CD4-positive, alpha-beta T cell treated with Interleukin-1 beta for 1 hour (primary cell): ENCODE data around the gene NSUN3.
A peak's percentile ranks its signal among the peaks of the same experiment; 100 is the strongest.
"Not testable (repeated sequence)": the region's sequence is repeated elsewhere in the genome, so short reads cannot be mapped to it uniquely, and the experiment has no call there.

Experiments
- DNase-seq, 2 donors: peaks; one replicate each; pipeline ENCODE4 v3.0.0-alpha.2; 2020 to 2022

The NSUN3 gene

DNA sequence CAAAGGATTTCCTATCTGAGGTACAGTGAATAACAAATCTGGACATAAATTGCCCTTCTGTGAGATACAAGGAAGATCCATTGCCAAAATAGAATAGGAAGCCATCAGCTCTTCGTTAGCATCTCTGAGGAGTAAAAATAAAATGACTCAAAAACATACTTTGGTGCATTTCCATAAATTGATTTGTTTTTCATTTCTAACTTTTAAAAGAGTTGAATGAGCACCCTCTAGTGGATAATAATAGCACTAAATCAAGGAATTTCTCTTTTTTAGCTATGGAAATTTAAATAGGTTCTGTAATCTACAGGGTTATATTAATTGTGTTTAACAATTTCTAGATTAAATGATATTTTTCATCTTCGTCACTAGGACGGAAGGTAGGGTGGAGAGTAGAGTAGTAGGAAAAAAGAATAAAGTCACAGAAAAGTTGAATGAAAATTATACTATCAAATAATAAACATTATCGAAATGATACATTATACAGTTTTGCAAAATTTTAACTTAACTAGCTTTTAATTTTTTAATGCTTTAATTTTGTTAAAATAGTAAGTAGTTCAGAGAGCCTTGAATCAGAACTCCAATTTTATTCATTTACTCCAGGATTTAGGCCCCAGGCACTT, 6.4 kb downstream of the NSUN3 start:
- DNase-seq: peak in 1 of 2 donors; percentile 37

DNA sequence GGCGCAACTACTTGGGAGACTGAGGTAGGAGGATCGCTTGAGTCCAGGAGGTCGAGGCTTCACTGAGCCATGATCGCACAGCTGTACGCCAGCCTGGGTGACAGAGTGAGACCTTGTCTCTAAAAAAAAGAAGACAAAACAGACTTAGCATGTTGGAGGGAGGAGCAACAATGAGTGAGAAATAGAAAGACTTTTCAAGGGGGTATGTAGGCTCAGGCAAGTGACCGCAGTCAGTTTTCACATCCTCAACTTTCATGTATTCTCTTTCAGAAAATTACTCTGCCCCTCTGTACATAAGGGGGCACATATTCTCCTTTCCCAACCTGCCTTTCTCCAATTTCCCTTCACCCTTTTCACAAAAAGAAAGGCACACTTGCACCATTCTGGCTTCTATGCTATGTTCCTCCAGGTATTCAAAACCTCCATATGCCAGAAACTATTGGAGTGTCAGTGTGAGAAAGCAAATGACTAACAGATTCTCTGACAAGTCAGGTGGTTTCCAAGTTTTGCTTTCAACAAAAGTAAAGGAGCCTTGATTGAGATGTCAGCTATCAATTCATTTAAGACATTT, 7.6 kb downstream of the NSUN3 start:
- DNase-seq: no peak

DNA sequence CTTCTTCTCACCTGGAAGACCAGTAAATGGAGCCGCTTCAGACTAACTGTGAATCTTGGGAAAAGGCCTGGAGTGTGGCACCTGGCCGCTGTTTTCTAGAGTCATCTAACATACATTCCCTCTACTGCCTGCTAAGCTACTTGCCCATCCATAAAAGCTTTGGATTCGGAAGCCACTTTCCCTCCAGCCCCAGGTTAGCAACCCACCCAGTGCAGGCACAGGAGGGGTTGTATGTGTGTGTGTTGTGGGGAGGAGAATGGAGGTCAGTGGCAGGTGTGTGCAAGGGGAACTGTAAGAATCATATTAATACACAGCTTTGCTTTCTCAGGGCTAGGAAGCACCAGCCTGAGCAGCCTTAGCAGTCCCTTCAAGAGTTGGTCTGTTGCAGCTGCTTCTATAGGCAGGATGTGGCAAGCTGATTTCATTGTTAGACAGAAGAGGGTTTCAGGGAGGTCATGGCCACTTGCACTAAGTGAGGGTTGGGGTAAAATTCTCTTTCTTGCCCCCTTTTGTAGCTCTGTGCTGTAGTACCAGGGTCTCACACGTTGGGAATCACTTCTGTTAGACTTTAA, 8.9 kb downstream of the NSUN3 start:
- DNase-seq: no peak

DNA sequence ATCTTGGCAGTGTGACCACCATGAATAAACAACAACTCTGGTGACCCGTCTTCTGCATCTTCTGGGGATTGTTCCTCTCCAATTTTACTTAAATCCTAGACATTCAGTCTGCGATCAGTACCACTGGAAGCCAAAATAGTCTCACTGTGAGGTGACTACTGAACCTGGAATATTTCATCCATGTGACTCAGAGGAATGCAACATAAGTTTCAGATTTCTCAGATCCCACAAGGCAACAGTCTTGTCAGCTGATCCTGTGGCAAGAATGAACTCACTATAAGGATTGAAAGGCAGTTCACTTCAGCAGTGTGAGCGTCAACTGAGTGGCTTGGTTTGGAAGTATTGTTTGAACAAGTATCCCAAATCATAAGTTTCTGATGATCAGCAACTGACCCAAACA, 13.2 kb downstream of the NSUN3 start:
- DNase-seq: no peak

DNA sequence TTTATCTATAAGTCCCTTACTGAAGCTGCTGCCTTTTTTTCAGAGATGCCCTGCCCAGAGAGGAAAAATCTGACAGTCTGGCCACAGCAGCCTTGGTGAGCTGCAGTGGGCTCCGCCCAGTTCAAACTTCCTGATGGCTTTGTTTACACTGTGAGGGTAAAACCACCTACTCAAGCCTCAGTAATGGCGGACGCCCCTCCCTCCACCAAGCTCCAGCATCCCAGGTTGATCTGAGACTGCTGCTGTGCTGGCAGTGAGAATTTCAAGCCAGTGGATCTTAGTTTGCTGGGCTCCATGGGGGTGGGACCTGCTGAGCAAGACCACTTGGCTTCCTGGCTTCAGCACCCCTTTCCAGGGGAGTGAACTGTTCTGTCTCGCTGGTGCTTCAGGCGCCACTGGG, 17.7 kb downstream of the NSUN3 start:
- peak in 1 of 2 donors; percentile 27 for DNase-seq

DNA sequence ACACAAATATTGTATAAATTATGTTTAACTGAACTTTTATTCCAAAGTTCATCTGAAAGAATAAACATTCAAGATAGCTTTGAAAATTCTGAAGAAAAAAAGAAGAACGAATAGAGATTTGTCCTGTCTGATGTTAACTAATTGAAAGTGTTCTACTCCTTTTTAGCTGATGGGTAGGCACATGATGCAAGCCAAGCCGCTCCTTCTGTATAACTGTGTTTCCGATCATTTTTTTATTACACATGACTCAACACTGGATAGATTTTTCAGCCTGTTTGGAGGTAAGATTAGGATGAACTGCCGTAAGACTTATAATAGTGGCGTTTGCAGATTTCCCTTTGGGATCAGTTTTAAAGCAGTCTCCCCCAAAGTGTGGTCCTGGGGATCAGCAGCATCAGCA, 19.0 kb downstream of the NSUN3 start:
- DNase-seq: no peak

DNA sequence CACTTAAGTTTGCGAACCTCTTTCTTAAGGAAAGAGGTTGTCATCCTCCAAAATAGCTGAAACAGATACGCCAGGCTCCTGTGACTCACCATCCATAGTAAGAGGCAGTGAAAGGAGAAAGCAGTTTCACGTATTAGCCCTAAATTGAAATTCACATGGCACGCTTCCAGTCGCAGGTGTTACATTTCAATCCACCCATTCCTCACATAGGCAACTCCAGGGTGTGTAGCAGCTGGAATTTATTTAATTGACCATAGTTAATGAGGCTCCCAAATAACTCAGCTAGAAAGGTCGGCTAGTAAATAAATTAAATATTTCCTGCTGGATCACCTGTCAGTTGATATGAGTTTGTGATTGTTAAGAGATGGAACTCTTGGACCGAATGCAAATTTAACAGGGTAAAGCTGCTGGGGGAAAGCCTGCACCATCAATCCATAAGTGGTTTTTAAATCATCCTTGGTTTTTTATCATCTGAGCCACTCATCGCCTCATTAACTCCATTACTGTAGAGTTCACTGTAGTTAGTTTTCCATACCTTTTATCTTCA, 19.6 kb downstream of the NSUN3 start:
- no peak for DNase-seq

DNA sequence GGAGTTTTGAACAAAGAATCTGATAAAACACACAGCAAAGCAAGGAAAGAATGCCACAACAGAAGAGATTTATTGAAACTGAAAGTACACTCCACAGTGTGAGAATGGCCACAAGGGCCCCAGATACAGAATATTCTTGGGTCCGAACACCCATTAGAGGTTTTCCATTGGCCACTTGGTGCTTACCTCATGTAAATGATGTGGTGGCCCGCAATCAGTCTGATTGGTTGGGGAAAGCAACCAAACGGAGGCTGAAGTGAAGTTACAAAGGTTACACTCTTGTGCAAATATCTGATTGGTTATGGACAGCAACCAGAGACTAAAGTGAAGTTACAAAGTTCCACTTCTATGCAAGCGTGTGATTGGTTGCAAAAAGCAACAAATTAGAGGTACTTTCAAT, 20.4 kb downstream of the NSUN3 start:
- DNase-seq: no peak

DNA sequence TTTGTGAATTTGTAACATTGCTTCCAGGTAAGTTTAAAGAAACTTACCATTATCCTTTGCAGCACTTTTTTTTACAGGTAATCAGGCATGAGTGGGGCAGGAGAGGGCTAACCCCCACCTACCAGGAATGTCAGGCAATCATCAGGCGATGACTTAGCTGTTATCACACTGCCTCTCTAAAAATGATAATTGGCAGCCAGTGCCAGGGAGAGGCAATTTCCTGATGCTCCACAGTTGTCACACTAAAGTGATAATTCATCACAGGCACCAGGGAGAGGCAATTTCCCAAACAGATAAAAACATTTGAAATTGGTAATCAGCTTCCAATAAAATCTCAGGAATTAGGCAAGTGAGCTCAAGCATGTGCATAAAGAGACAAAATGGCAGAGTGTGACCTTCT, 26.3 kb downstream of the NSUN3 start:
- DNase-seq: no peak

DNA sequence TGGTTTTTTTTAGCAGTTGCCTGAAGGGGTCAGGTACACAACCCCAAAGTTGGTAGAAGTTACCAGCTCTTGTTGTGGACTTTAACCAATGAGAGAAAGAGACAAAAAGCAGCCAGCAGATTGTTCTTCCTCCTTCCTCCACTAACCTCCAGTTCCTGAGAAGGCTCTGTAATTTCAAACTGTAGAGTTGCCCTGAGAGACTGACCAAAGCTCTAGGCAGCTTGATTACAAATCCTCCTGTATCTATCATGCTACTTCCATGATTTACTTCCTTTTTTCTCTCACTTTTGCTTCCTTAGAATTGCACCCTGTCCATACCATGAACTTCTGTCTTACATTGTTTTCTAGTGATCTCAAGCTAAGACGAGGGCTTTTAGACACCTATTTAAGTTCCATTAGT, 29.2 kb downstream of the NSUN3 start:
- DNase-seq: no peak

DNA sequence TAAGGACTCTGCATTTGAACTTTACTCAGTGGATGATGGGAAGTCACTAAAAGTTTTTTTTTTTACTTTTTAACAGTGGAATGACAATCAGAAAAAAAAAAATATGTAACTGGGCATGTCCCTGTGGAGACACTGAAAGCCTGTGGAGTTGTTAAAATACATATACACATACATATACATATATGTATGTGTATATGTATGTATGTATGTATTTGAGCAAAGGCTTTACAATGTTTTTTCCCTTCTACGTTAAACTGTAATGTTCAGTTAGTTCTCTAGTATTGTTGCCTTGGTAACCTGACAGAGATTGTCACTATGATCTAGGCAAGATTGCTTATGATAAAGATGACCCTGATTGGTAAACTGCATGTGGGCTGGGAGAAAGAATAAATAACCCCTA, 30.3 kb downstream of the NSUN3 start:
- no peak for DNase-seq

DNA sequence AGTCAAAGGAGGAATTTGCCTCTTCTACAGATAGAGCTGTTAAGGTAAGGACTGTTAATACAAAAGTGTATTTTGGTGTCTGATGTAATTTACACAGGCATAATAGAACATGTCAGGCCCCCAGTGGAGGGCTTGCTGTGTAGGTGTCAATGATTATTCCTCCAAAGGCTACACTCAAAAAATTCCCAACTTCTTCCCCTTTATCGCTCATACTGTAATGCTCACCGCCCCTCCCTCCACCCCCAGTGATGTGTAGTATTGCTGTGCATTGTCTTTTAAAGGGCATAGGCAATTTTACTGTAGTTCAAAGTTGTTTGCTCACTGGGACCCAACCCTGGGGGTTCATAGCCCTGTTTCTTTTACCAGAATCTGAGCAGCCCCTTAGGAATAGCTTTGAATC, 32.2 kb downstream of the NSUN3 start:
- no peak for DNase-seq

DNA sequence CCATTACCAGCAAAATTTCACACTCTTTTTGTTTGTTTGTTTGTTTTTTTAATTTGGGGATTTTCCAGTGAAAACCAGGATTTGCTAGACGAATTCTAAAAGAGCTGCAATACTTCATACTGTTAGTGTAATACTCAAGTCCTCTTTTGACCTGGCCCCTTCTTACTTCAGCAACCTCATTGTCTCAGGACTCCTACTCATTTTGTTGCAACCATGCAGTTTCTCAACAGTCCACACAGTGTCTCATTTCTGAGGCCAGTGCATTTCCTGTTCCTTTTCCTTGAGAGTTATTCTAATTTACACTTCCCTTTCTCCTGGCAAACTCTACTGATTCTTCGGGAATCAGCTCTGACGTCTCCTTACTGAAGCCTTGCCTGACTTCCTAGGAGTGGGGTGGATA, 35.6 kb downstream of the NSUN3 start:
- no peak for DNase-seq

DNA sequence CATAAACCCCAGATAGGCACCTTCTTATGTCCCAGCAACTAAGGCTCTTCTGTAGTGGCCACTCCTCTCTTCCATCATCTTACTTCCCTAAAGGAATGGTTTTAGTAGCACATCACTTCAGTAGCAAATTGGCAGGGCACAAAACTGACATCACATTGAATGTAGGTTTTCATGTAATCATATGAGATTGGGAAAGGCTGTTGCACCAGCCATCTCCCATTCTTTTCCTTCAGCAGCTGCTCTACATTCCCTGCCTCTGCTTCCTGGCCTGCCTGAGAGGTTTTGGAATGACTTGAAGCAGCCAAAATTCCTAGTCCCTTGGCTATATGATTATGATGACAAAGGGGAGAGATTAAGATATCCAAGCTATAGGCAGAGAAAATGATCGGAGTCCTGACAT, 36.5 kb downstream of the NSUN3 start:
- no peak for DNase-seq

DNA sequence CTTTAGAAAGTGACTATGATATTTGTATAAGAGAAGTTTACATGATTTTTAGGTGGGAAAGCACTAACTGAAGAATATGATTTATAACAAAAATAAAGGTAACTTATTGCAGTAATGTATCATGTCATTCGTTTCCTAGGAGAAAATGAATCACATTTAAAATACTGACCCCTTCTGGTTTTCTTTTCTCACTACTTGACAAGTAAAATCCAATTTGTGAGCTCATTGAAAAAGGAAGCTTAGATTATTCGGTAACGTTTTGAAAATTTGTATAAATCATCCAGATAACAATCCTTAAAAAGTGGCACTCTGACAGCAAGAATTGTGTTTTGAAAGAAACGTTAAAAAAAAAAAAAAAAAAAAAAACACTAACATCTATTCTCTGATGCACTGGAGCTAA, 39.0 kb downstream of the NSUN3 start:
- no peak for DNase-seq

DNA sequence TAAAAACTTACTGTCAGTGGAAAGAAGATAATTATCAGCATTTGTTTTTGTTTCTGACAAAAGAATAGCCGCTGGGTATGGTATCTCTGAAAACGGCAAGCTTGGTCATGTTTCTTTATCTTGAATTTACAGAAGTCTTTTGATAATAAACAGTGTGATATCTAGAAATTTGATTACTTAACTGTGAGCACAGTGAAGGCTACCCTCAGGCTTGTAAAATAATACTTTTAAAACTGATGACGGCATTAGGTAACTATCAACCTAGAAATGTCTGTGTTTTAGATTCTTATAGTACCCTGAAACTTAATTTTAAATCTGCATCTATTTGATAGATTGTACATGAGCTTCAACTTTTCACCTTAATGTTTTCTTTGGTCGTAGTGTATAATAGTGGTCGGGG, 43.4 kb downstream of the NSUN3 start:
- no peak for DNase-seq

DNA sequence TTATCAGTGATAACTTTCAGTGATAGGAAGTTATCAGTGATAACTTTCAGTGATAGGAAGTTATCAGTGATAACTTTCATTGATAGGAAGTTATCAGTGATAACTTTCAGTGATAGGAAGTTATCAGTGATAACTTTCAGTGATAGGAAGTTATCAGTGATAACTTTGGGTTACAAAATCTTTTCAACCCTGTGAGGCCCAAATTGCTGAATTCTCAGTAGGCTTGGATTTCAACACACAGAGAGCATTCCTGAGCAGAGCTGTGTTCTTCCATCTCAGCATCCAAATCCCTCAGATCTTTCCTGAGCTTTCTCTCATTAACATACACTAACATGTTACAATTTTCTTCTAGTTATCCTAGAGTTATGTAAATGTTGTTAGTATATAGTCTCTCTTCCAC, 47.4 kb downstream of the NSUN3 start:
- not testable (repeated sequence) for DNase-seq

DNA sequence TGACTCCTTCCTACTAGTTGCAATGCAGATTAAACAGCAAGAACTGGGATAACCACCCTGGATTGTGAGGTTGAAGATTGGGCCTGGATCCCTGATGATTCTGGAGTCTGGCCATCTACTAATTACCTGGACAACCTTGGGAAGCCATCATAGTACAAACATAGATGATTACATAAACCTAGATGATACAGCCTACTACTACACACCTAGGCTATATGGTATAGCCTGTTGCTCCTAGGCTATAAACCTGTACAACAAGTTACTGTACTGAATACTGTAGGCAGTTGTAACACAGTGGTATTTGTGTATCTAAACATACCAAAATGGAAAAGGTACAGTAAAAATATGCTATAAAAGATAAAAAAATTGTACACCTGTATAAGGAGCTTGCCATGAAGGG, 48.0 kb downstream of the NSUN3 start:
- no peak for DNase-seq

DNA sequence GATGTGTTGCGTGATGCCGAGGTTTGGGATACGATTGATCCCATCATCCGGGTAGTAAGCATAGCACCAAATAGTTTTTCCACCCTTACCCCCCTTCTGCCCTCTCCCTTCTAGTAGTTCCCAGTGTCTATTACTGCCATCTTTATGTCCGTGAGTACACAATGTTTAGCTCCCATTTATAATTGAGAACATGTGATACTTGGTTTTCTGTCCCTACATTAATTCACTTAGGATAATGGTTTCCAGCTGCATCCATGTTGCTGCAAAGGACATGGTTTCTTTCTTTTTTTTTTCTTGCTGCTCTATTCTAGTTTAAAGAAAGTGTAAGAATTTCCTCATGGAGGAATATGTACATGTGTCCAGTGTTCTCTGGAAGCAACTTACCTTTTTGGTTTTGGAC, 51.8 kb downstream of the NSUN3 start:
- no peak for DNase-seq

DNA sequence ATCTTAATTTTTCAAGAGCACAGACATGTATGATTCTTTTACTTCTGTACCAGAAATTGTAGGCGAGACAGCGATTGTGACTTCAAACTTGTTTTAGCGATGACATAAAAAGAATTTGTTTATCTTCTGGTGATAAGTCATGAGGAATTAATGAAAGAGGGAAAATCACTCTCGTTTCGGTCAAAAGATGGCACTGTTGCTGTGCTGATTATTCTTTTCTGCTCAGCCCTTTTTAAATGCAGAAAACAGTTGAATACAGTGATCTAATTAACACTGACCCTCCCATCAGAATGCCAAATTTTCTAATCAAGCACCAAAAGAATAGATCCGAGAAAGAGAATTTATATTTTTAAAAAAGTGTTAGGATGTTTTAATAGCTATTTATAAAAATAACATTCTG, 52.6 kb downstream of the NSUN3 start:
- no peak for DNase-seq

DNA sequence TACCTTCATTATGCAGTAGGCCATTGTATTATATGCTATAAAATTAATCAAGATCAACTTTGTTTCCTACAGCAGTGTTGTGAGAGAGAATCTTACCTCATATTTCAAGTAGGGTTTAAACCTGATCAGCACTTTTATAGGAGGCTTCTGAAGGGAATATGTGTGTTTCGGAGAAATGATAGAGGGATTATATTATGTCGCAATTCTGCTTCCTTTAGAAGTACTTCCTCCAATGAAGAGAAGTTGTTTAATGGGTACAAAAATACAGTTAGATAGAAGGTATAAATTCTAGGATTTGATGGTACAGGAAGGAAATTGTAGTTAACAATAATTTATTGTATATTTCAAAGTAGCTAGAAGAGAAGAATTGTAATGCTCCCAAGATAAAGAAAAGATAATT, 54.9 kb downstream of the NSUN3 start:
- no peak for DNase-seq

DNA sequence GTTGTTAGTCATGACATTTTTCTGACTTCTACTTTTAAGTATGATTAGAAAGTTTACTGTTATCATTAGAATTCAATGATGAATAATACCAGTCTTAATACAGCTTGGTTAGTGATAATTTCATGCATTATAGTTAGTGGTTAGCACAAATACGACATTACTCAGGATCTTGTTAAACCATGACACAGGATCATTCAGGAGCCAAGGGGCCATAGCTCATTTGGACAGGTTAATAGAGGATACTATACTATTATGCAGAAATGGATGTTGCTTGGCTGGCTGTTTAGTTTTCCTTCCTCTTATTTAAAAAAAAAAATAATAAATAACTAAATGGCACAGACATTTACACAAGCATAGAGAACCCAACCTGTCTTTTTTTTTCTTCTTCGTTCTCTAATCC, 55.5 kb downstream of the NSUN3 start:
- no peak for DNase-seq

DNA sequence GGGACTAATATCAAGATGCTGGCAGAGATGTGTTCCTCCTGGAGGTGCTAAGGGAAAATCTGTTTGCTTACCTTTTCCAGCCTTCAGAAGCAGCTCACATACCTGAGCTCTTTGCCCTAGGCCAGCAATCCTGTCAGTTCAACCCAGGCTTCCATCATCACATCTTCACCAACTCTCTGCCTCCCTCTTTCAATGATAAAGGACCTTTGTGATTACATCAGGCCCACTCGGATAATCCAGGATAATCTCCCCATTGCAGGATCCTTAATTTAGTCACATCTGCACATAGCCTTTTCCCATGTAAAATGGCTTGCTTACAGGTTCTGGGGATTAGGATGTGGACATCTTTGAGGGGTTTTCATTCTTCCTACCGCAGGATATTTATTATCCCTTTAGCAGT, 58.3 kb downstream of the NSUN3 start:
- DNase-seq: no peak

DNA sequence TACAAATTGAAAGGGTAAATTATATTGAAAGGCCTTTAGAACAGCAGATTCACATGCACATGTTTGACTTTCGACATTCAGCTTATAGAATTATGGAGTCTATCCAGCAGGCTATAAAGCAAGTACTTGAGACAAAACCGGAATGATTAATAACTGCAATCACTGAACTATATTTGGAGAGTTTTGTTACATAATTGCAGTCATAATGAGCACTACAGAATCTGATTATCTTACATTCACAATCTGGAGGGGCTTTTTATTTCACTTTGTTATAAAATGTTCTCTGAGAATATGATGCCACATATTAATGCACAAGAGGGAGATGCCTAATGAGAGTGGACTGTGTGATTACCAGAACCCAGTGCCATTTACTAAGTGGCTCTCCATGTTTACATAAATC, 64.3 kb downstream of the NSUN3 start:
- no peak for DNase-seq

DNA sequence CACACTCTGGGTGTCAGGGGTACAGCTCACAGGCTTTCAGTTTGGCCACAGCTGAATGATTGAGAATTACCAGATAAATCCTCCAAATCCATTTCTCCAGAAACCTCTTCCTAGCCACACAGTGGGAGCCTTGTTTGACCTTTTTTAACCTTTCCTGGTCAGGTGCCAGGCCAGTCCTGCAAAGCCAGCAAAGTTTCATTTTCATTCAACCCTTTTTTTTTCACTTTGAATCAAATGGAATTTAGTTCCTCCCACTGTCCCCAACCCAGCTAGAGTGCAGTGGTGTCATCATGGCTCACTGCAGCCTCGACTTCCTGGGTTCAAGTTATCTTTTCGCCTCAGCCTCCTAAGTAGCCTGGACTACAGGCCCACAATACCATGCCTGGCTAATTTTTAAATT, 67.8 kb downstream of the NSUN3 start:
- no peak for DNase-seq
